H9 (cell line): ENCODE measurements around the gene GRID1. TPM values are rescaled to one million over a fixed set of nuclear protein-coding genes. Genes with fewer than 3 reads are reported as not detected.

ENCODE experiments used
- DNase-seq: peaks from one replicate; pipeline ENCODE4 v3.0.0-alpha.2; 2017
- H2AFZ ChIP-seq: one replicate; pipeline ENCODE4 v1.6.1; 2013; ENCODE audit warnings: mild to moderate bottlenecking, low read length, control low read depth, moderate library complexity
- H2AK5ac ChIP-seq: 2 replicates; pipeline ENCODE4 v1.6.1; 2013; ENCODE audit warnings: low read length, control low read depth, mixed read lengths; ENCODE audit not compliant: insufficient read length
- H2BK120ac ChIP-seq: one replicate; pipeline ENCODE4 v1.6.1; 2013; ENCODE audit warnings: low read depth, mild to moderate bottlenecking, low read length, control low read depth, inconsistent platforms; ENCODE audit not compliant: poor library complexity, severe bottlenecking
- H2BK12ac ChIP-seq: 2 replicates; pipeline ENCODE4 v1.6.1; 2013; ENCODE audit warnings: low read length, control low read depth, mixed read lengths, low read depth; ENCODE audit not compliant: insufficient read length
- H2BK15ac ChIP-seq: 2 replicates; pipeline ENCODE4 v1.6.1; 2013; ENCODE audit warnings: low read depth, low read length, control low read depth
- H2BK20ac ChIP-seq: one replicate; pipeline ENCODE4 v1.6.1; 2013; ENCODE audit warnings: low read depth, mild to moderate bottlenecking, low read length, control low read depth, inconsistent platforms; ENCODE audit not compliant: poor library complexity, severe bottlenecking
- H2BK5ac ChIP-seq: 2 replicates; pipeline ENCODE4 v1.6.1; 2013; ENCODE audit warnings: low read length, control low read depth, mixed read lengths; ENCODE audit not compliant: insufficient read length
- H3K14ac ChIP-seq: 2 replicates; pipeline ENCODE4 v1.6.1; 2013; ENCODE audit warnings: low read length, control low read depth; ENCODE audit not compliant: insufficient read depth
- H3K18ac ChIP-seq: 2 replicates; pipeline ENCODE4 v1.6.1; 2013; ENCODE audit warnings: low read depth, mild to moderate bottlenecking, mixed read lengths, low read length, control low read depth; ENCODE audit not compliant: insufficient read length
- H3K23ac ChIP-seq: 2 replicates; pipeline ENCODE4 v1.6.1; 2013; ENCODE audit warnings: low read length, control low read depth, mixed read lengths, low read depth; ENCODE audit not compliant: insufficient read length
- H3K23me2 ChIP-seq: 2 replicates; pipeline ENCODE4 v1.6.1; 2013; ENCODE audit warnings: low read depth, mild to moderate bottlenecking, mixed read lengths, low read length, control low read depth; ENCODE audit not compliant: insufficient read length, poor library complexity, severe bottlenecking
- H3K27ac ChIP-seq: 2 replicates; pipeline ENCODE4 v1.5.1; 2013; ENCODE audit warnings: low read length, control low read depth, mixed read lengths, low read depth; ENCODE audit not compliant: insufficient read length
- H3K27me3 ChIP-seq: 2 replicates; pipeline ENCODE4 v1.6.1; 2013; ENCODE audit warnings: low read length, control low read depth, inconsistent platforms; ENCODE audit not compliant: insufficient read depth
- H3K4ac ChIP-seq: 2 replicates; pipeline ENCODE4 v1.6.1; 2013; ENCODE audit warnings: low read depth, mild to moderate bottlenecking, control low read depth, inconsistent platforms, low read length, moderate library complexity
- H3K4me1 ChIP-seq: 2 replicates; pipeline ENCODE4 v1.6.1; 2013; ENCODE audit warnings: low read length, control low read depth, inconsistent platforms; ENCODE audit not compliant: insufficient read depth
- H3K4me2 ChIP-seq: 2 replicates; pipeline ENCODE4 v1.6.1; 2013; ENCODE audit warnings: low read length, control low read depth, mixed read lengths; ENCODE audit not compliant: insufficient read length, insufficient read depth
- H3K56ac ChIP-seq: 2 replicates; pipeline ENCODE4 v1.6.1; 2013; ENCODE audit warnings: low read depth, mild to moderate bottlenecking, mixed read lengths, low read length, control low read depth; ENCODE audit not compliant: insufficient read length
- H3K79me1 ChIP-seq: 2 replicates; pipeline ENCODE4 v1.6.1; 2013; ENCODE audit warnings: low read depth, mild to moderate bottlenecking, moderate library complexity, low read length, control low read depth, inconsistent platforms; ENCODE audit not compliant: insufficient read depth, poor library complexity, severe bottlenecking
- H3K79me2 ChIP-seq: 2 replicates; pipeline ENCODE4 v1.6.1; 2013; ENCODE audit warnings: low read length, control low read depth, inconsistent platforms; ENCODE audit not compliant: insufficient read depth
- H3K9ac ChIP-seq: 2 replicates; pipeline ENCODE4 v1.6.1; 2013; ENCODE audit warnings: low read length, control low read depth, mixed read lengths; ENCODE audit not compliant: insufficient read length; ENCODE audit errors: extremely low read depth
- H3K9me3 ChIP-seq: one replicate; pipeline ENCODE4 v1.6.1; 2013; ENCODE audit warnings: low read depth, low read length, inconsistent platforms; ENCODE audit not compliant: control insufficient read depth
- H3T11ph ChIP-seq: one replicate; pipeline ENCODE4 v1.6.1; 2013; ENCODE audit warnings: mild to moderate bottlenecking, low read length, control low read depth, inconsistent platforms
- H4K20me1 ChIP-seq: one replicate; pipeline ENCODE4 v1.6.1; 2013; ENCODE audit not compliant: control insufficient read depth, insufficient read length, insufficient read depth
- H4K5ac ChIP-seq: 2 replicates; pipeline ENCODE4 v1.6.1; 2013; ENCODE audit warnings: low read depth, mild to moderate bottlenecking, mixed read lengths, low read length, control low read depth; ENCODE audit not compliant: insufficient read length
- H4K8ac ChIP-seq: replicated peaks from 2 replicates; pipeline ENCODE4 v1.6.1; 2013; ENCODE audit warnings: low read length, control low read depth, mixed read lengths, low read depth; ENCODE audit not compliant: insufficient read length
- H4K91ac ChIP-seq: 2 replicates; pipeline ENCODE4 v1.6.1; 2013; ENCODE audit warnings: low read depth, mild to moderate bottlenecking, moderate library complexity, mixed read lengths, low read length, control low read depth; ENCODE audit not compliant: insufficient read length
- H3K27ac Mint-ChIP-seq, 3 experiments: 2 replicates in 2 of 3; 3 replicates in 1 of 3; pipeline ENCODE4 v1.8.0; 2020 to 2021; ENCODE audit warnings: mixed read lengths in 3 of 3, mild to moderate bottlenecking in 1 of 3, moderate library complexity in 1 of 3
- H3K27me3 Mint-ChIP-seq: 2 replicates; pipeline ENCODE4 v1.8.0; 2021; ENCODE audit warnings: low read depth, mild to moderate bottlenecking, moderate library complexity, mixed read lengths
- H3K36me3 Mint-ChIP-seq, 3 experiments: 2 replicates in 2 of 3; 3 replicates in 1 of 3; pipeline ENCODE4 v1.8.0; 2020 to 2021; ENCODE audit warnings: low read depth in 3 of 3, mixed read lengths in 3 of 3; ENCODE audit not compliant: insufficient read depth in 1 of 3
- H3K4me1 Mint-ChIP-seq, 2 experiments: 2 replicates each; pipeline ENCODE4 v1.8.0; 2020; ENCODE audit warnings: mixed read lengths in 2 of 2
- H3K4me3 Mint-ChIP-seq, 2 experiments: 2 replicates in 1 of 2; 3 replicates in 1 of 2; pipeline ENCODE4 v1.8.0; 2020 to 2021; ENCODE audit warnings: mild to moderate bottlenecking in 2 of 2, mixed read lengths in 2 of 2, moderate library complexity in 1 of 2
- H3K9me3 Mint-ChIP-seq, 2 experiments: 2 replicates in 1 of 2; 3 replicates in 1 of 2; pipeline ENCODE4 v1.8.0; 2020; ENCODE audit warnings: mild to moderate bottlenecking in 2 of 2, mixed read lengths in 2 of 2, moderate library complexity in 1 of 2
- WGBS: extraction: QIAGEN DNeasy Blood & Tissue Kit; methylation state at CpG from one replicate; pipeline ENCODE4 v1.1.7; 2013; ENCODE audit warnings: missing lambda C conversion rate, low lambda C conversion rate, mixed read lengths; ENCODE audit not compliant: insufficient read length; ENCODE audit errors: extremely low coverage; 5-methylcytosine and 5-hydroxymethylcytosine counted together
- total RNA-seq: library from RNA; stranded (reverse); gene quantifications from 2 replicates; pipeline ENCODE4 v1.2.1, GENCODE V29; 2021
- TF ChIP-seq, protein P1 (sequence below): fragments of 200-600 bp; sonication (generic); conservative IDR thresholded peaks from 3 replicates; pipeline ENCODE4 v1.8.0; 2021; ENCODE audit warnings: antibody characterized with exemption, mild to moderate bottlenecking

The GRID1 gene
- total RNA-seq, 1 experiment from 2014 or later = 0.35 TPM

GRCh38 chr10:86162696-86163400 lies 203.7 kb downstream of the GRID1 start:
- Mint-ChIP-seq H3K9me3 (no peaks in the 10 kb centered on the region), H3K27ac (no peak overlapping the region), H3K27me3 (no peaks in the 10 kb centered on the region), H3K36me3 (no peaks in the 10 kb centered on the region), H3K4me3 (no peak overlapping the region), H3K4me1 (peaks cover 0 to 5% of the 10 kb centered on the region in 2 experiments; a peak in 2 of 4 replicates)
- no peak overlapping the region for H4K8ac ChIP-seq
- no peaks in the 10 kb centered on the region for H3K79me2 ChIP-seq
- H2BK20ac ChIP-seq = no peak overlapping the region
- H2BK12ac ChIP-seq = no peak overlapping the region
- H3K9ac ChIP-seq = no peak overlapping the region
- no peak overlapping the region for H4K5ac ChIP-seq
- no peak overlapping the region for H4K91ac ChIP-seq
- H3K79me1 ChIP-seq = no peaks in the 10 kb centered on the region
- H3K56ac ChIP-seq = no peak overlapping the region
- no peak overlapping the region for H3K18ac ChIP-seq
- TF ChIP-seq, protein P1, sequence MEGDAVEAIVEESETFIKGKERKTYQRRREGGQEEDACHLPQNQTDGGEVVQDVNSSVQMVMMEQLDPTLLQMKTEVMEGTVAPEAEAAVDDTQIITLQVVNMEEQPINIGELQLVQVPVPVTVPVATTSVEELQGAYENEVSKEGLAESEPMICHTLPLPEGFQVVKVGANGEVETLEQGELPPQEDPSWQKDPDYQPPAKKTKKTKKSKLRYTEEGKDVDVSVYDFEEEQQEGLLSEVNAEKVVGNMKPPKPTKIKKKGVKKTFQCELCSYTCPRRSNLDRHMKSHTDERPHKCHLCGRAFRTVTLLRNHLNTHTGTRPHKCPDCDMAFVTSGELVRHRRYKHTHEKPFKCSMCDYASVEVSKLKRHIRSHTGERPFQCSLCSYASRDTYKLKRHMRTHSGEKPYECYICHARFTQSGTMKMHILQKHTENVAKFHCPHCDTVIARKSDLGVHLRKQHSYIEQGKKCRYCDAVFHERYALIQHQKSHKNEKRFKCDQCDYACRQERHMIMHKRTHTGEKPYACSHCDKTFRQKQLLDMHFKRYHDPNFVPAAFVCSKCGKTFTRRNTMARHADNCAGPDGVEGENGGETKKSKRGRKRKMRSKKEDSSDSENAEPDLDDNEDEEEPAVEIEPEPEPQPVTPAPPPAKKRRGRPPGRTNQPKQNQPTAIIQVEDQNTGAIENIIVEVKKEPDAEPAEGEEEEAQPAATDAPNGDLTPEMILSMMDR = no peak
- H3K23ac ChIP-seq = no peak overlapping the region
- no peaks in the 10 kb centered on the region for H3K4me1 ChIP-seq
- no peak overlapping the region for H3K27ac ChIP-seq
- H2BK15ac ChIP-seq = no peak overlapping the region
- no peak overlapping the region for H3K4me2 ChIP-seq
- H2AK5ac ChIP-seq = no peak overlapping the region
- H3K27me3 ChIP-seq = no peaks in the 10 kb centered on the region
- no peaks in the 10 kb centered on the region for H4K20me1 ChIP-seq
- H2BK5ac ChIP-seq = no peak overlapping the region
- H2AFZ ChIP-seq = no peak overlapping the region
- H3K23me2 ChIP-seq = no peaks in the 10 kb centered on the region
- no peak overlapping the region for H3T11ph ChIP-seq
- H3K14ac ChIP-seq = no peak overlapping the region
- H3K9me3 ChIP-seq = no peaks in the 10 kb centered on the region
- WGBS = no CpG with 5 or more reads among the region's 5 CpGs
- H3K4ac ChIP-seq = no peak overlapping the region
- no peak overlapping the region for H2BK120ac ChIP-seq
- no peak for DNase-seq
